Panc1 (cell line): ENCODE data around the gene PSMB7. TPM values are rescaled to one million over a fixed set of nuclear protein-coding genes. Genes with fewer than 3 reads are reported as not detected.
A peak's percentile ranks its signal among the peaks of the same experiment; 100 is the strongest.

Experiments
- ATAC-seq: fragments of 200-7000 bp; cut with Tn5 transposase; 2 replicates; pipeline ENCODE4 v1.9.1; 2020; ENCODE audit warnings: mild to moderate bottlenecking, moderate library complexity
- BruUV-seq: library from RNA; stranded (reverse); fragments of 400-500 nt; replicated peaks from 2 replicates; lab custom pipeline; 2021; lab: Mats Ljungman, UMichigan
- CTCF ChIA-PET: fragments of 300-600 bp; sonication (Branson Sonifier 250); formaldehyde crosslinking; loops from one replicate; lab custom pipeline; 2022; ENCODE audit warnings: antibody characterized with exemption; lab: Charles Lee
- POLR2A ChIA-PET: fragments of 300-600 bp; sonication (Branson Sonifier 250); formaldehyde crosslinking; loops from one replicate; lab custom pipeline; 2022; ENCODE audit warnings: antibody characterized with exemption; lab: Charles Lee
- DNase-seq: peaks from one replicate; pipeline ENCODE4 v3.0.0-alpha.2; 2010; ENCODE audit warnings: low read depth, low spot score
- H3K27ac ChIP-seq: 2 replicates; pipeline ENCODE4 v1.5.1; 2011; ENCODE audit warnings: mild to moderate bottlenecking, low read length, inconsistent platforms
- H3K27me3 ChIP-seq: fragments of 200-500 bp; sonication (Bioruptor generic); 2 replicates; pipeline ENCODE4 v1.6.0; 2014; ENCODE audit warnings: low read length, inconsistent platforms; ENCODE audit not compliant: control insufficient read depth, insufficient read depth
- H3K36me3 ChIP-seq: fragments of 200-500 bp; sonication (Bioruptor generic); 2 replicates; pipeline ENCODE4 v1.5.1; 2014; ENCODE audit warnings: inconsistent platforms, mild to moderate bottlenecking, low read length, moderate library complexity; ENCODE audit not compliant: control insufficient read depth, insufficient read depth
- H3K4me1 ChIP-seq: 2 replicates; pipeline ENCODE4 v1.5.1; 2011; ENCODE audit warnings: inconsistent platforms, mild to moderate bottlenecking, low read length, moderate library complexity; ENCODE audit not compliant: control insufficient read depth, insufficient read depth
- H3K4me3 ChIP-seq, 2 experiments: 2 replicates each; pipeline ENCODE4 v1.5.1; 2011 to 2012; ENCODE audit warnings: low read depth in 2 of 2, low read length in 2 of 2, mild to moderate bottlenecking in 2 of 2, inconsistent platforms in 1 of 2, moderate library complexity in 1 of 2
- H3K9me3 ChIP-seq: fragments of 200-500 bp; sonication (Bioruptor generic); 2 replicates; pipeline ENCODE4 v1.5.1; 2014; ENCODE audit warnings: low read depth, mild to moderate bottlenecking, inconsistent platforms, low read length, moderate library complexity; ENCODE audit not compliant: control insufficient read depth, insufficient read depth
- POLR2AphosphoS5 ChIP-seq: IDR thresholded peaks from 2 replicates; pipeline ENCODE4 v1.6.1; 2012; ENCODE audit warnings: mild to moderate bottlenecking, low read depth, low read length, moderate library complexity
- REST ChIP-seq, 2 experiments: IDR thresholded peaks; 2 replicates each; pipeline ENCODE4 v1.6.1; 2011 to 2012; ENCODE audit warnings: low read depth in 2 of 2, control low read depth in 1 of 2, low read length in 1 of 2, mild to moderate bottlenecking in 1 of 2, moderate library complexity in 1 of 2; ENCODE audit not compliant: insufficient read depth in 1 of 2
- SIN3A ChIP-seq: IDR thresholded peaks from 2 replicates; pipeline ENCODE4 v1.6.1; 2012; ENCODE audit warnings: low read depth, mild to moderate bottlenecking, low read length, moderate library complexity, borderline replicate concordance; ENCODE audit not compliant: insufficient read depth
- TCF7L2 ChIP-seq: IDR thresholded peaks from 2 replicates; pipeline ENCODE4 v1.6.1; 2011; ENCODE audit warnings: mild to moderate bottlenecking, low read depth, low read length, inconsistent platforms
- in situ Hi-C: cut with HindIII; loops from 2 replicates; pipeline ENCODE4 v1.10.0; 2016; ENCODE audit warnings: low sequenced_read_pairs, low pct_unique_long_range_greater_than_20kb
- intact Hi-C: fragments of 100-400 bp; cut with micrococcal nuclease; formaldehyde crosslinking; loops from one replicate; pipeline ENCODE4 v1.10.0; 2022; ENCODE audit not compliant: unreplicated experiment
- total RNA-seq: library from RNA; stranded (reverse); gene quantifications from one replicate; pipeline ENCODE4 v1.2.1, GENCODE V29; 2021; ENCODE audit not compliant: unreplicated experiment
- TF ChIP-seq, protein P1 (sequence below): fragments of 450-650 bp; IDR thresholded peaks from 2 replicates; pipeline ENCODE4 v1.5.1; 2017; ENCODE audit warnings: mild to moderate bottlenecking

Gene PSMB7
- total RNA-seq, 1 experiment from 2014 or later = 167 TPM

DNA sequence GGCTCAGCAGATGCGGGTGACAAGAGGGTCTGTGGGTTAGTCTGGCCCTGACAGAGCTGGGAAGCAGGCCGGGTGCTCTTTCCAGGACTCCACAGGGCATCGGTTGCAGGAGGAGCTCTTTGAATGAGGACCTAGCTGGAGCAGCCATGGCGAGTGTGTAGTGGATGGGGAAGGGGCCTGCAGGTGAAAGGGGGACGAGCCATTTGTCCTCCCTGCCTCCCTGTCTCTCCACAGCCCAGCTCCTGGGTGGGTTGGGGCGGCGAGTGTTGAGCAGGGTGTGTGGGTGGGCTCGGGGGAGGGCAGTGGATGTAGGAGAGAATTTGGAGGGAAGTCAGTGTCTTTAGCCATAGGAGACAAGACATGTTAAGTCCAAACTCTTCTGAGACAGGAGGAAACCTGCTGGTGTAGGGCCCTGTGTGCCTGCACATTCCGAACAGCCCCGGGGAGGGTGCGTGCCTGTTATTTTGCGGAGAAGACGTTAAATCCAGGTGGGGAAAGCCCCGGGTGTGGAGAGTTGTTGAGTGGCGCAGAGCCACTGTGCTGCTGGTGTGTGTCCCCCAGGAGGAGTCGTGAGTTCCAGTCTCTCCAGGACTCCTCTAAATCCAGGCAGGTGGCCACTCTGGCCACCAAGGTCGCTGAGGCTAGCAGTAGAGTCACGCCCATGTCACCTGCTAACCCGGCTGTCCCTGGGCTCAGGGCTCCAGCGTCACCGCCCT is 73.6 kb downstream of the PSMB7 start:
- DNase-seq = no peak
- TF ChIP-seq SIN3A (no peak), REST (IDR thresholded peaks at IDR 0.05; ENCODE audit: insufficient read depth in 1 of 2, low read depth in 2 of 2, low read length in 1 of 2) (no peak), POLR2AphosphoS5 (no peak), TCF7L2 (no peak)
- TF ChIP-seq, protein P1, sequence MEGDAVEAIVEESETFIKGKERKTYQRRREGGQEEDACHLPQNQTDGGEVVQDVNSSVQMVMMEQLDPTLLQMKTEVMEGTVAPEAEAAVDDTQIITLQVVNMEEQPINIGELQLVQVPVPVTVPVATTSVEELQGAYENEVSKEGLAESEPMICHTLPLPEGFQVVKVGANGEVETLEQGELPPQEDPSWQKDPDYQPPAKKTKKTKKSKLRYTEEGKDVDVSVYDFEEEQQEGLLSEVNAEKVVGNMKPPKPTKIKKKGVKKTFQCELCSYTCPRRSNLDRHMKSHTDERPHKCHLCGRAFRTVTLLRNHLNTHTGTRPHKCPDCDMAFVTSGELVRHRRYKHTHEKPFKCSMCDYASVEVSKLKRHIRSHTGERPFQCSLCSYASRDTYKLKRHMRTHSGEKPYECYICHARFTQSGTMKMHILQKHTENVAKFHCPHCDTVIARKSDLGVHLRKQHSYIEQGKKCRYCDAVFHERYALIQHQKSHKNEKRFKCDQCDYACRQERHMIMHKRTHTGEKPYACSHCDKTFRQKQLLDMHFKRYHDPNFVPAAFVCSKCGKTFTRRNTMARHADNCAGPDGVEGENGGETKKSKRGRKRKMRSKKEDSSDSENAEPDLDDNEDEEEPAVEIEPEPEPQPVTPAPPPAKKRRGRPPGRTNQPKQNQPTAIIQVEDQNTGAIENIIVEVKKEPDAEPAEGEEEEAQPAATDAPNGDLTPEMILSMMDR = no peak
- Histone ChIP-seq H3K27ac (0 out of 2 replicates have a peak overlapping the region, but pooled peaks have one; percentile 57), H3K36me3 (0 out of 2 replicates have a peak, but pooled peaks cover 2% of the 10 kb centered on the region), H3K4me3 (no peak overlapping the region), H3K9me3 (no peaks in the 10 kb centered on the region), H3K27me3 (no peaks in the 10 kb centered on the region), H3K4me1 (peaks cover 21% of the 10 kb centered on the region)
- BruUV-seq = no TSS peak
- ATAC-seq = no peak
- in situ Hi-C loops (no loop called here), intact Hi-C loops (no loop called here)
- ChIA-PET CTCF (no interaction called here), POLR2A (no interaction called here)

DNA sequence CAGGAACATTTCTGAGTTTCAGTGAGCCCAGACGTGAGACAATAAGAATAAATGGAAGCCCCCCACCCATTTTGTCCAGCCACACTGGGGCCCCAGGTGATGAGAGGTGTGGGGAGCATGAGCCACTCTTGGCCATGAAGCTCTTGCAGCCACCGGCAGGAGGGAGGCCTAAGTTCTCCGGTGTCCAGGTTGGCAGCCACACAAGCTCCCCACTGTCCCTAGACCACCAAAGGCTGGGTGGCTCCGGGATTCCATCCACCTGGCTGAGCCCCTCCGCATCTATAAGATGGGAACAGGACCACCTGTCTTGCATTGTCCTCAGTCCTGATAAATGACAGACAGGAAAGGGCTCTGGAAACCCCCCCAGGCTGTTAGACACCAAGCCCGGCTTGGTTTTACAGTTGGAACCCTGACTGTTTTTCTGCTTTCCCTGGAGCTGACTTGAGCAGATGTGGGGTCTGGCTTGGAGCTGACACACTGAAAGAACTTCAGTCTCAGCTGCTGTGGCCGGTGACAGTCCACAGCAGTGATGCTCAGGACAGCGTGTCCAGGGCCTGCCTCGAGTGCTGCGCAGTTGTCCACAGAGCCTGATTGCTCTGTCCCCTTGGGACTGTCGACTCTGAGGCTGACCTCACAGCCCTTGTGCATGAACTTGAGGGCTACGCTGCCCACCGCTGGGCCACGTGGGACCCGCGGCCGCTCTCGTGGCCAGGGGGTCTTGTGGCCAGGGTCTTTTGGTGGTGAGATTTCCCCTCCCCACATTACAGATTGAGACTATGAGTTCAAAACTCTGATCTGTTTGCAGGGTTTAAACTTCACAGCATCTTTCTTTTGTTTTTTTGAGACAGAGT is 74.8 kb downstream of the PSMB7 start:
- ATAC-seq (no peak), DNase-seq (no peak)
- no peak overlapping the region for H3K27ac ChIP-seq
- H3K4me1 ChIP-seq = peaks cover 18% of the 10 kb centered on the region
- POLR2A ChIA-PET = no interaction called here
- intact Hi-C loops = no loop called here
- no TSS peak for BruUV-seq
- no peak overlapping the region for H3K4me3 ChIP-seq
- CTCF ChIA-PET = no interaction called here
- in situ Hi-C loops = no loop called here
- no peaks in the 10 kb centered on the region for H3K27me3 ChIP-seq
- TF ChIP-seq POLR2AphosphoS5 = no peak
- TF ChIP-seq REST (IDR thresholded peaks at IDR 0.05; ENCODE audit: insufficient read depth in 1 of 2, low read depth in 2 of 2, low read length in 1 of 2) = no peak
- TF ChIP-seq, protein P1 = no peak
- no peak for TF ChIP-seq SIN3A
- no peaks in the 10 kb centered on the region for H3K9me3 ChIP-seq
- 0 out of 2 replicates have a peak, but pooled peaks cover 2% of the 10 kb centered on the region for H3K36me3 ChIP-seq
